SIG-M5 (cell line): ENCODE results near the gene RASSF4.

Experiments
- DNase-seq: peaks from one replicate; lab custom pipeline; 2025; lab: John Stamatoyannopoulos, UW

RASSF4 gene, protein sequence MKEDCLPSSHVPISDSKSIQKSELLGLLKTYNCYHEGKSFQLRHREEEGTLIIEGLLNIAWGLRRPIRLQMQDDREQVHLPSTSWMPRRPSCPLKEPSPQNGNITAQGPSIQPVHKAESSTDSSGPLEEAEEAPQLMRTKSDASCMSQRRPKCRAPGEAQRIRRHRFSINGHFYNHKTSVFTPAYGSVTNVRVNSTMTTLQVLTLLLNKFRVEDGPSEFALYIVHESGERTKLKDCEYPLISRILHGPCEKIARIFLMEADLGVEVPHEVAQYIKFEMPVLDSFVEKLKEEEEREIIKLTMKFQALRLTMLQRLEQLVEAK

DNA sequence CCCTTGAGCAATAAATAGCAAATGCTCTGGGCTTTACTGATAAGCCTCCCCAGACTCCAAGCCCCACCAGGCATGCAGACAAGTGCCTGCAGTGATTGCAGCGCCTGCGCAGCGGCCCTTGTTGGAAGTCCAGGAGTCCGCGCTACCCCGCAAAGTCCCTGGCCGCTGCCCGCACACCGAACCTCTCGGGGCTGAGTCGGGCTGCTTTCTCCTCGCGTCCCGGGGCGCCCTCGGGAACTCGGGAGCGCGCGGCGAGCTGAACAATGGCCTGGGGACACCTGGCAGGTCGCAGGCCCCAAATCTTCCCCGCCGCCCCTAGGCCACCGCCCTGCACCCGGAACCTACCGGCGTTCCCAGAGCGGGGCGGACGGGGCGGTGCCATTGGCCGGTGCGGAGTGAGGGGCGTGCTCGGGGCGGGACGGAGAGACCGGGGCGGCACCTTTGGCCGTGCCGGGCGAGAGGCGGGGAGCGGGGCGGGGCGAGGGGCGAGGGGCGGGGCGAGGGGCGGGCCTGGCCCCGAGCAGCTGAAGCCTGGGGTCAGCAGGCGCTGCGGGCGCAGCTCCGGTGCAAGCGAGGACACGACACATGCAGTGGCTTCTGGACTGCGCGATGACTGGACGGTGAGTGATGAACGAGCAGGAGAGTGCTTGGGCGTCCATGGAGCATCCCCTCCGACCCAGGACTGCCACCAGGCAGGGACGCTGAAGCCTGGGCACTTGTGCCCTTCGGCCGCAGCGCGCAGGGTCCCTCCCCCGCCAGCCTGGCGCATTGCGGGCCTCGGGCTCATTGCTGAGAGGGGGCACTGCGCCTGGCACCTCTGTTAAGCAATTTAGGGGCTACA, at the start of gene RASSF4:
RASSF4 (plus strand) TSS at position 556 of the 841 bp plus-strand sequence. CDS start 10,401 bp downstream, outside the sequence.
- no peak for DNase-seq

DNA sequence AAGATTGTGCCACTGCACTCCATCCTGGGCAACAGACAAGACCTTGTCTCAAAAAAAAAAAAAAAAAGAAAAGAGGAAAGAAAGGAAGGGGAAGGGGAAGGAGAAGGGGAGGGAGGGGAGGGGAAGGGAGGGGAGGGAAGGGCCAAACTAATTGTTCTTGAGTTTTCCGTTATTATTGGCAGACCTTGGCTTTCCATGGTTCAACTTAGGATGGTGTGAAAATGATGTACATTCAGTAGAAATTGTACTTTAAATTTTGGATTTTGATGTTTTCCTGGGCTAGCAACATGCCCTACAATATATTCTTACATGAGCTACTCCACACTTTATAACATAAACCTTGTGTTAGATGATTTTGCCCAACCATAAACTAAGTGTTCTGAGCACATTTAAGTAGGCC, 49.7 kb upstream of the RASSF4 start:
- DNase-seq = no peak

DNA sequence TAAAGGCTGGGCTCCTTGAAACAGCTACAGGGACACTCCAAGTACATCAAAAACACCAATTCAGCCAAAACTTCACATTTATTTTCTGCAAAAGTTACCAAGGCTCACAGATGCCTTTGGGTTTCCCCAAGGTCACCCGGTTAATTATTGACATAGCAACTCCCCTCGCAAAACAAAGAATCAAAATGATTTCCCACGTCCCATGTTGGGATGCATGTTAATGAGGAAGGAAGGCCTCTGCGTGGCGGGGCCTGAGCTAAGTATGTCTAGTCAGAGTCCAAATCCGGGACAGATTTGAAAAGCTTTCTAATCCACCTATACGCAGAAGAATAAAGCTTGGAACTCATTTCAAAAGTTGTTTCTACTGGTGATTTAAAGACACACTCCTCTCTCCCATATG, 49.0 kb upstream of the RASSF4 start:
- no peak for DNase-seq

DNA sequence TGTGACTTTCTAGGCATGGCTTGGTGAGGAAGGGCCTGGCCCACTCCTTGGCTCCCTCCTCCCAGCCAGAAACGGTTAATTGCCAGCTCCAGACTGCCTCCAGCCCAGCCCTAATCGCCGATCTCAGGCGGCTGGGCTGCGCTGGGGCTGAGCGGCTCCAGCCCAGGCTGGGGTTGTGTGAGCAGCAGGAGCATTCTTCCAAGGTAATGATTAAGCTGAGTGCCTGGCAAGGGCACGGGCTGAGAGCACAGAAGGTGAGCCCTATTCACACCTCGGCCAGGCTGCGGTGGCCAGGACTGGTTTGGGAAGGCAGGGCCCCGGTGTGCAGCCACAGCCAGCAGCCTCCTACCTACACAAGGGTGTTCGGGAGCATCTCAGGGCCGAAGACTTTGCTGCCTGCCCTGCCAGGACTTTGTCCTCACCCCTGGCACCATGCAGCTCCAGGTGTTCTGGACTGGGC, 48.5 kb upstream of the RASSF4 start, which contains the start of gene TMEM72:
TMEM72 (plus strand) TSS at position 257 of the 460 bp plus-strand sequence; CDS start at position 433, 176 bp downstream.
- DNase-seq = no peak

DNA sequence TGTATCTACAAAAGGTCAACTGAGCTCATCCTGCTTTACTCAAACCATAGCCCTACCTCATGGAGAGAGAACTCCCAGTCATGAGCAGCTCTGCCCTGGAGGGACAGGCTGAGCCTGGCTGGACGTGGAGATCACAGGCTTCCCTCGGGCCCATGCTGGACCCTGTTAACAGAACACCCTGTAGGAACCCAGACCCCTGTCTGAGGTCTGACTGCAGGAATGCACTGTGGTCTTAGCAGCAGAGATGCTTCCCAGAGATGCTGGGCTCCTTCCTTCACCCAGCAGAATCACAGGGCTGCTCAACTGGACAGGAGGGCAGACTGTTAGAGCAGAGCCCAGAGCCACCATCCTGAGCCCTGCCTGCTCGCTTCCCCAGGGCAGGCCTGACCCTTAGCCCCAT, 47.7 kb upstream of the RASSF4 start:
- no peak for DNase-seq

DNA sequence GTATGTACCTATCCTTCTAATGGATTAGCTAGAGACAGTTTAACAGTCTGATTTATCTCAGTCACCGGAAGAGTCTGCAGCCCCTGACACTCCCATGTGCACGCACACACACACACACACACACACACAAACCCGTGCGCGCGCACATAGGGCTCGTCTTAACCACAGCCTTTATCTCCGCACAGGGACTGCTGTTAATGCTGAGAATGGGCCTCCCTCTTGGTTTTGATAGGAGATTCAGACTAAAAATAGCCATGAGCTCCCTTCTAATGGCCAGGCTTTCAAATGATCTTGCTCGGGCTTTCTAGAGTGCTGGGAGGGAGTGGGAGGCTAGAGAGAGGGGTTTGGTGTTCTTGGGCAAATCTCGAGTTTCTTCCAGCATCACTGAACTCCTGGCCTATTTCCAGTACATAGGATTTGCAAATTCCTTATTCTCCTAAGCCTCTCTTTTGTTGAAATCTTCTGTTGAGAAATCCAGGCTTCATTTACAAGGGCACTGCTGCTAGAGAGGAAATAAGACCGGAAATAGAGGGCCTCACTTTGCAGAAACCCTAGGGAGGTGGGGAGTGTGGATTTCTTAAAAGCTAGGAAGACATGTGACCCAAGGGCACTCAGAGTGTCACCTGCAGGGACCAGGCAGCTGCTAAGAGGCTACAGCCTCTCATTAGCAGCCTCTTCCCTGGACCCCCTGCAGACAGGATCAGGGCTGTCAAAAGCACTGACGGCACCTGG, 46.1 kb upstream of the RASSF4 start:
- DNase-seq = no peak

DNA sequence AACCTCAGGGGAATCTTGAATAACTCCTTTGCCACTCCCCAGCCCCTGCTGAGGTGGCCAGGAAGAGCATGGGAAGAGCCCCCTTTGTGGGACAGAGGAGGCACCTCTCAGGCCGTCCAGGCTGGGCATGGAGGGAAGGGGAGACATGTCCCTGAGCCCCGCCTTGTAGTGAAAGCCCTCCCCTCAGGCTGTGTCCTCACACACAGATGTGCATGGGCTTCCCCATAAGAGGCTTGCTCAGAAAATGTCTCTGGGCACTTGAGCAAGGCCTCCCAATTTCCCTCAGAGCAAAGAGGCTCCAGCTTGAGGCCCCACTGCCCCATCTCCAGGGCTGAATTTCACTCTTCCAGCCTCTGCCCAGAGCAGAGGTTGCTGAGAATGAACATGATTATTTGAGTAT, 44.7 kb upstream of the RASSF4 start:
- DNase-seq = no peak

DNA sequence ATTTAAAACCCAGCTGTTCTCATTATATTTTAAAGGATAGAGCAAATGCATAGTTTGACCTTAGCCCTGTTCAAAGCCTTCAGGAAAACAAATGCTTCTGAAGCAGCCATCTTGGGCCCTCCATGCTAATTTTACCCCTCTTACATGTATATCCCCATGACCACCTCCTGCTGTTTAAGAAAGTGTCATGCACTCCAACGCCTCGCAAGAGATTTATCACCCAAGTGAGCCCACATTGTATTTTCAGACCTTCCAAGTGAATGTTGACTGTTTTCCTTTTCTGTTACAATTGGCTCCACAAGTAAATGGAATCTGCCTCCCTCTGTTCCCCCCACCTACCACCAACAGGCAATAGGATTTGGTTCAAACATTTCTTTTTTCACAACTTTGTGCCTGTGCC, 43.2 kb upstream of the RASSF4 start:
- DNase-seq = no peak

DNA sequence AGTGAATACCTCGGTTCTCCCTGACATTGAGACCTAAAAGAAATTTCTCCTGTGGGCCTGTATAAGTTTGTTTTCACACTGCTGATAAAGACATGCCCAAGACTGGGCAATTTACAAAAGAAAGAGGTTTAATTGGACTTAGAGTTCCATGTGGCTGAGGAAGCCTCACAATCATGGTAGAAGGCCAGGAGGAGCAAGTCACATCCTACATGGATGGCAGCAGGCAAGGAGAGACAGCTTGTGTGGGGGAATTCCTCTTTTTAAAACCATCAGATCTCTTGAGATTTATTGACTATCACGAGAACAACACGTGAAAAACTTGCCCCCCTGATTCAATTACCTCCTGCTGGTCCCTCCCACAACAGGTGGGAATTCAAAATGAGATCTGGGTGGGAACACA, 41.8 kb upstream of the RASSF4 start:
- DNase-seq = no peak

DNA sequence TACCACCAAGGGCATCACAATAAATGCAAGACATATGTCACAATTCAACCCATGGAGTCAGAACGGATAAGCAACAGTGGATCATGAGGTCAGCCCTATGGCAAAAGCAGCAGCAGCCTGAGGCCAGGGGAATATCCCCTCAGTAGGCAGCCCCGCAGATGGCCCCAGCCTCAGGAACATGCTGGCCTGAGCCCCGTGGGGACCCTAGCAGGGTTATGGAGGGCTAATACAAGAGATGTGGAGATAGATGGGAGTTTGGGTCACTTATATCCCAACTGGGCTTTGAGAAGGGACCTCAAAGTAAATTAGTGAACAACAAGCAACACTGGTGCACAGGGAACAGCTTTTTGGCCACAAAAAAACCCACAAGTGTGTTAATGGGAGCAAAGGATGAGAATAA, 39.4 kb upstream of the RASSF4 start:
- DNase-seq = no peak

DNA sequence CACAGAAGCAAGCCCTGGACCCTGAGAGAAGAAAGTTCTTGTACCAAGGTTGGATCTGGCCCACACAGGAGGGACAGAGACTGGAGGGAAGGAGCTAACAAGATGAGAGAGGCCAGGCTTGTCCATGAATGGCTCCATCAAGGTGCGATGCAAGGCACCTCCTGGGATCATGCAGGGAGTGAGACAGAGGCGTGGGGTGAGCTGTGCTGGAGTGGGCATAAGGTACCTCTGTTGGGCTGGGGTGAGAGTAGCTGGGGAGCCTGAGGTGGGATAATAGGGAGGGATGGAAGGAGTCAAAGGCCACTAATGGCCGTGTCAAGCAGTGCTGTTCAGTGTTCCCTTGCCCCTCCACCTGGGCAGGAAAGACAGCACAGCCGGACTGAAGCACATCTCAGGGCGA, 38.5 kb upstream of the RASSF4 start:
- no peak for DNase-seq

DNA sequence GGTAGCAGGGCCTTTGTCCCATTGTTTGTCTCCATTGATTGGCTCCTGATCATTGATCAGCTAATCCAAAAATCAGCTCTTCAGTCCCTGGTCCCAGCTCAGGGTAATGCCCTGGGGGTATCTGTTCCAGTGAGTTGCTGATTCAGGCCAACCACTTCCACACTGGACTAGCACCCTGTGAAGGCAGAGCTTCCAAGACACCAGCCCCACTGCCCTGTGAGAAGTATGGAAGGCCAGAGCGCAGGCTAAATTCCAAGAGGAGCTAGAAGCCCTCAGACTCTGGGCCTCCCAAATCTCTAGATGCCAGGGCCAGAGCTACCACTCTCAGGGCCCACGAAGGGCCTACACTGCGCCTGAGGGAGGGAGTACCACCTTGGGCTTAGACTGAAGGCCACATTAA, 38.1 kb upstream of the RASSF4 start:
- DNase-seq = no peak

DNA sequence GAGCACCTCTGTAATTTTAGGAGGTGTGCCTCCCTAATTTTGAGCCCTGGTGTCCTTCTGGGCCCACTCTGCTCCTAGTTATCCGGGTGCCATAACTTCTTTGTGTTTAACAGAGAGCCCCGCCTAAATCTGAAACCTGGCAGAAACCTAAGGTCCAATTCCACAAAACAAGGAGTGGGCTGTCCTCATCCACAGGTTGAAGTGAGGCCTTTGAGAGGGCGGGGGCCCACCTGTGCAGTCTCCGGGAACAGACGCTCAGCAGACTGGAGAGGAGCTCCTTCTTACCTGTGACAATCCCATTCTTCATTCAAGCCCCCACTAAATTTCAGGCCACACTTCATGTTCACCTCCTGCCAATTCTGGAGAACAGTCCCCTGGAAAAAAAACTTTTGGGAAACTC, 37.6 kb upstream of the RASSF4 start:
- DNase-seq = no peak

DNA sequence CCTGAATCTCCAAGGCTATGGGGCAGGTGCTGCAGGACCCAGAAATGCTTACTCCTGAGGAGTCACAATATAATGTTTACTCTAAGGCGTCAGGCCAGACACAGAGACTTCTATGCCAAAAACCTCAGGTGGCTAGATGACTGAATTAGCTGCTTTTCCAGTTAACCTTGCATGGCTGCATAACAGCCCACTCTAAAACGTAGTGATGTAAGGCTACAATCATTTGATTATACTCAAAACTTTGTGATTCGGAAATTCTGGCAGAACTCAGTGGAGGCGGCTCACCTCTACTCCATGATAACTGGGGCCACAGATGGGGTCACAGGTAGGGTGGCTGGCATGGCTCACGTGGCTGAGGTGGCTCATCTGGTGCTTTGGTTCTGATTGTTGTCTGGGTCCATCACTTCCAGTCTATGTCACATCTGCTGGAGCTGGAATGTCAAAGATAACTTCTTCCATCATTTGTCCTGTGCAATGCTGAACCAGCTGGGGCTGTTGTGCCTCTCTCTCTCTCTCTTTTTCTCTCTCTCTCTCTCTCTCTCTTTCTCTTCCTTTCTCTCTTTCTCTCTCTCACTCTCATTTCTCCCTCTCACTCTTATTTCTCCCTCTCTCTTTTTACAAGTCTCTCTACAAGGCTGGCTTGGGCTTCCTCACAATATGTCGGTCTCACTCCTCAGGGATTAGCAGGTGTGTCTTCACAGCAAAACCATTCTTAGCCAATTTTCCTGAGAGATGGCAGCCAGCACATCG, 36.6 kb upstream of the RASSF4 start:
- DNase-seq = no peak

DNA sequence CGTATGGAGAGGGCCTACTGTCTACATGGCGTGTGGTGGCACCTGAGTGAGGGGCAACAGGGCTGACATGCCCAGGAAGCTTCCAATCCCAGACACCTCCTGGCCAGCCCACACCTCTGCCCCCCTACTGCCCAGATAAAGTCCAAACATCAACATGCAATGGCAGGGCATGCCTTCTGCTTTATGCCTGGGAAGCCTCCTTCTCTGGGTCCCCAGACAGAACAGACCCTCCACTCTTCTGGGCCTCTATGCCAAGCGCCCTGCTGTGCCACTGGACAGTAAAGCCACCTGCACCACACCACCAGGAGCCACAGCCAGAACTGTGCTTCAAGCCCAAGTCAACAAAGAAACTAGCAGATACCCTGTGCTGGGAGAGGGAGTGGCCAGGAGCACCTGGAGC, 36.0 kb upstream of the RASSF4 start:
- no peak for DNase-seq

DNA sequence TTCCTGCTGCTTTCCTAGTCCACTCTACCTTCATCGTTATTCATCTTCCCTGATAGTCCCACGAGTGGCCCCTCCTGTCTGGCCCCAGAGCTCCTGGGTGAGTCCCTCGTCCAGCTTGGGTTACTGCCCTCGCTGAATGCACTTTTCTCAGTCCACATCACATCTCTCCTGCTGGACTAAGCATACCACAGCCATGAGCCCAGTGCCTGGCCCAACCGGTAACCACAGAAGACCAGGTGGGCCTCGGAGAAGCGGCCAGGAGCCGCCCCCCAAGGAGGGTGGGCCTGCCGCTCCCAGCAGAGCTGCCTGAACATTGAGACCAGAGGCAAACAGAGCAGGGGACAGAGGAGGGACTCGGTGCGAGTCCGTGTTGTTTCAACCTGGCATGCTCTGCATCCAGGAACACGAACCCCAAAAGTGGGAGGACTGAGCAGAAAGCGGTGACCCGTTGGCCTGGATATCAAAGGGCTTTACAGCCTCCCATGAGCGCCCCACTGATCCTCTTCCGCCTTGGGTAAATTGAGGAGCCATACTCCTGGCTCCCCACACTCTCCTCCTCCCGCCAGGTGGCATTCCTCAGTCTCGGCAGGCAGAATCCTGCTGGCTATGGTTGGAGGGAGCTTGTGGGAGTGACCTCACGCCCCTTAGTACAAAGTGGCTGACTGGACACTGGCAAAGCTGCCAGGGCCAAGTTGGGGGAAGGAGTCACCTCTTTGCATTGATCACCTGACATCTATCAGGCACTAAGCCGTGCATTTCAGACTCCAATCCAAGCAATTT, 35.2 kb upstream of the RASSF4 start:
- DNase-seq = no peak

DNA sequence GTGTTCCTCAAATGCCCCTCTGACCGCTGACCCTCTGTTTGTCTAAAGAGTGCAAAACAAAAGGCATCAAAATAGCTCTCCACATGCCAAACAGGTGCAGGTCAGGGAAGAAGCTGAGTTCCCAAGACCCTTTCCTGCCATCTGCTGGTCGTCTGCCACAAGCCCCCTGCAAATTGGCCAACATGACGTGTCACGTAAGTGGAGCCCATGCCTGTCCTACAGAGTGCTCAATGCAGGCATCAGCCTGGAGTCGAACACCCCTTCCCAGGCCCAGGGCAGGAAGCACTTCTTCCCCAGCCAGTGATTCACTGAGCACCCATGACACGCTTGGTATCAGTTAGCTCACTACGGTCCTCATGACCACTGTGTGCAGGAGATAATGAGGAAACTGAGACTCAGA, 34.4 kb upstream of the RASSF4 start:
- DNase-seq = no peak

DNA sequence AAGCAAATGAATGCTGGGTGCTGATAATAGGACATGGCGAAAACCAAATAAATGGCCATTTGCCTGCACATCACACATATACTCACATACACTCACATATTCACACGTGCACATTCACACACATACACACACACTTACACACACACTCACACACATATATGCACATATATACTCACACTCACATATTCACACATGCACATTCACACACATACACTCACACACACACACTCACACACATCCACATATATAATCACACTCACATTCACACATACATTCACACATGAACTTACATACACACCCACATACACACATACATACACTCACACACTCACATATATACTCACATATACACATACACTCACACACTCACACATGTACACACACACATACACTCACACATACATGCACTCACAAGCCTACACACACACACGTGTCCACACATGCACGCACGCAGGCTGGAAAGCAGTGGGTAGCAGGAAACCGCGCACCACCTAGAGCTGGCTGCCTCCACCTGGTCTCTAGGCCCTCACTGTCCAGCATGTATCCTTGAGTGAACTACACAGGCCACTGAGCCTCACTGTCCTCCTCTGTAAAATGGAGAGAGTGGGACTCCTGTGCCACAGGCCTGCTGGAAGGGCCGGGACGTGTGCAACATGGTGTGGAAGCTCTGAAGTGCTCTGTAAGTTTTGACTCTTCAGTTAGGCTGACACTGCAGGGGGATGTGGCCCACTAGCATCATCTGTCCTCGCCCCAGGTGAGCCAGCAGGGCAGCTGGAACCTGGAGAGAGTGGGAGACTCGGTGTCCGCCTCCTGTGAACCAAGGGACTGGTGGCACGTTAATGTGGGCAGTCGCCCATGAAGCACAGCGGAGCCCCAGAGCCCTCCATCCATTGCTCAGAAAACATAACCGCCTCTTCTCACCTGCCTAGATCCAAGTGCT, 33.5 kb upstream of the RASSF4 start:
- no peak for DNase-seq

DNA sequence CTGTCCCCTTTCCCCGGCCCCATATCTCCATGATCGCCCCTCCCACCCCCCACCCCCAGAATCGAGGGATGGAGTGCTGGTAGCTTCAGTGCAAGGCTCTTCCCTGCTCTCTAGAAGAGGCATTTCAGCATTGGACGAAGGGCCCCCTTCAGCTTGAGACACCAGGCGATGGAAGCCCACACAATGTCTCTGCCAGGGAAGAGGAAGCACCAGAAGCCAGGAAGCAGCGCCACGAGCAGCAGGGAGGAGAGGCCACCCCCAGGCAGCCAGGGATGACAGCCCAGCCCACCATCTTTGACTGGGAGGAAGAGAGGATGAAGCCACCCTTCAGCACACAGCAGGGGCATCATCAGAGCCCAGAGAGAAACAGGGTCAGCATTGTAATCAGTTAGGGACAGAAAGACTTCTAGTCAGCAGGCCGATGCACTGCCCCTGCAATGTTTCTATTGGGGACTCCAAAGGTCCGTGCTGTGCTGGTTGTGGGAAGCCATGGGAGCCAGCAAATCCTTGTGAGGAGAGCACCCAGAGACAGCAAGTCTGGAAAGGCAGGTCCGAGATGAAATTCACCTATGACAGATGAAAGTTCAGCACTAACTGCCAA, 32.8 kb upstream of the RASSF4 start:
- DNase-seq = no peak
